H1 (cell line): ENCODE data around the gene FOXP4. TPM values are rescaled to one million over a fixed set of nuclear protein-coding genes. Genes with fewer than 3 reads are reported as not detected.

Experiments used
- CTCF ChIA-PET: fragments of 300-600 bp; sonication (Branson Sonifier 250); formaldehyde crosslinking; loops from one replicate; lab custom pipeline; 2021; ENCODE audit not compliant: partially characterized antibody; lab: Charles Lee
- POLR2A ChIA-PET: fragments of 300-600 bp; sonication (Branson Sonifier 250); formaldehyde crosslinking; loops from one replicate; lab custom pipeline; 2021; ENCODE audit warnings: inconsistent platforms; ENCODE audit not compliant: partially characterized antibody; lab: Charles Lee
- DNase-seq, 2 experiments: peaks; one replicate each; pipeline versions ENCODE4 v3.0.0 to v3.0.0-alpha.2; 2010 to 2022; ENCODE audit warnings: low spot score in 2 of 2, low read depth in 1 of 2, mixed read lengths in 1 of 2
- FAIRE-seq: peaks from 2 replicates; lab custom pipeline; 2011; peaks lifted over from hg19 to GRCh38; lab: Jason Lieb, UNC
- H2AFZ ChIP-seq: 2 replicates; pipeline ENCODE4 v1.8.1; 2012; ENCODE audit warnings: low read length, inconsistent platforms
- H2AK5ac ChIP-seq: 2 replicates; pipeline ENCODE4 v1.6.1; 2013; ENCODE audit warnings: low read depth, low read length
- H2BK120ac ChIP-seq: replicated peaks from 2 replicates; pipeline ENCODE3; 2013; ENCODE audit warnings: low read depth, low read length, inconsistent platforms
- H2BK12ac ChIP-seq: 2 replicates; pipeline ENCODE4 v1.6.1; 2013; ENCODE audit warnings: low read depth, low read length
- H2BK15ac ChIP-seq: 2 replicates; pipeline ENCODE4 v1.6.1; 2013; ENCODE audit warnings: low read length
- H2BK20ac ChIP-seq: 2 replicates; pipeline ENCODE4 v1.6.1; 2013; ENCODE audit warnings: low read length
- H2BK5ac ChIP-seq: 2 replicates; pipeline ENCODE4 v1.6.1; 2013; ENCODE audit warnings: low read depth, low read length
- H3K14ac ChIP-seq: 2 replicates; pipeline ENCODE4 v1.6.1; 2013; ENCODE audit warnings: inconsistent platforms; ENCODE audit not compliant: insufficient read length
- H3K18ac ChIP-seq: 2 replicates; pipeline ENCODE4 v1.6.1; 2013; ENCODE audit warnings: low read length; ENCODE audit errors: extremely low read depth
- H3K23ac ChIP-seq: 2 replicates; pipeline ENCODE4 v1.6.1; 2013; ENCODE audit warnings: inconsistent platforms; ENCODE audit not compliant: insufficient read length
- H3K23me2 ChIP-seq: 2 replicates; pipeline ENCODE4 v1.6.1; 2013; ENCODE audit warnings: low read depth, low read length
- H3K27ac ChIP-seq: 2 replicates; pipeline ENCODE4 v1.6.1; 2011; ENCODE audit warnings: low read depth, low read length, inconsistent platforms
- H3K27me3 ChIP-seq, 4 experiments: replicated peaks in 1 of 4; 1 replicate in 1 of 4; 2 replicates in 3 of 4; pipeline versions ENCODE4 v1.6.1 to v1.8.1; 2011 to 2013; ENCODE audit warnings: low read length in 3 of 4, mild to moderate bottlenecking in 3 of 4, inconsistent platforms in 2 of 4, mixed read lengths in 2 of 4, moderate library complexity in 1 of 4; ENCODE audit not compliant: control insufficient read depth in 3 of 4, insufficient read depth in 3 of 4; ENCODE audit errors: extremely low read depth in 1 of 4
- H3K36me3 ChIP-seq, 4 experiments: 2 replicates each; pipeline versions ENCODE4 v1.6.1 to v1.8.1; 2011 to 2013; ENCODE audit warnings: mild to moderate bottlenecking in 4 of 4, low read length in 3 of 4, moderate library complexity in 2 of 4, control low read depth in 1 of 4, inconsistent platforms in 1 of 4; ENCODE audit not compliant: insufficient read depth in 4 of 4, control insufficient read depth in 2 of 4
- H3K4ac ChIP-seq: replicated peaks from 2 replicates; pipeline ENCODE3; 2013; ENCODE audit warnings: low read length, low read depth, mixed read lengths, inconsistent platforms; ENCODE audit not compliant: insufficient read length
- H3K4me1 ChIP-seq, 4 experiments: replicated peaks in 1 of 4; 1 replicate in 1 of 4; 2 replicates in 3 of 4; pipeline versions ENCODE4 v1.6.1 to v1.8.1; 2011 to 2013; ENCODE audit warnings: low read length in 3 of 4, inconsistent platforms in 2 of 4, mixed read lengths in 1 of 4; ENCODE audit not compliant: insufficient read depth in 4 of 4, control insufficient read depth in 3 of 4
- H3K4me2 ChIP-seq, 2 experiments: 2 replicates each; pipeline versions ENCODE4 v1.6.1 to v1.8.1; 2011 to 2013; ENCODE audit warnings: low read depth in 2 of 2, low read length in 2 of 2, control low read depth in 1 of 2, inconsistent platforms in 1 of 2, mild to moderate bottlenecking in 1 of 2; ENCODE audit not compliant: insufficient read depth in 1 of 2
- H3K4me3 ChIP-seq, 4 experiments: fragments of 200-600, 300-600 bp in 1 of 4; sonication (generic), shearing (Covaris generic), sonication (Bioruptor Twin) in 1 of 4; 2 replicates each; pipeline versions ENCODE4 v1.5.1 to v1.8.1; 2011 to 2016; ENCODE audit warnings: low read length in 4 of 4, low read depth in 3 of 4, control low read depth in 2 of 4, inconsistent platforms in 2 of 4, mild to moderate bottlenecking in 2 of 4, mixed read lengths in 1 of 4, moderate library complexity in 1 of 4; ENCODE audit not compliant: insufficient read depth in 2 of 4; ENCODE audit errors: extremely low read depth in 1 of 4
- H3K56ac ChIP-seq: replicated peaks from 2 replicates; pipeline ENCODE3; 2013; ENCODE audit warnings: low read depth, mild to moderate bottlenecking, mixed read lengths, low read length, inconsistent platforms; ENCODE audit not compliant: insufficient read length
- H3K79me1 ChIP-seq: 2 replicates; pipeline ENCODE4 v1.6.1; 2013; ENCODE audit warnings: low read depth, low read length, control low read depth
- H3K79me2 ChIP-seq, 2 experiments: 2 replicates each; pipeline versions ENCODE4 v1.6.1 to v1.8.1; 2012 to 2013; ENCODE audit warnings: low read length in 2 of 2, mild to moderate bottlenecking in 2 of 2, inconsistent platforms in 1 of 2; ENCODE audit not compliant: insufficient read depth in 2 of 2, control insufficient read depth in 1 of 2
- H3K9ac ChIP-seq, 4 experiments: replicated peaks in 1 of 4; 1 replicate in 1 of 4; 2 replicates in 3 of 4; pipeline versions ENCODE4 v1.6.1 to v1.8.1; 2011 to 2013; ENCODE audit warnings: low read depth in 3 of 4, low read length in 3 of 4, control low read depth in 2 of 4, mild to moderate bottlenecking in 2 of 4, moderate library complexity in 2 of 4, inconsistent platforms in 1 of 4; ENCODE audit errors: extremely low read depth in 1 of 4
- H3K9me3 ChIP-seq, 2 experiments: 2 replicates each; pipeline versions ENCODE4 v1.6.1 to v1.8.1; 2012 to 2013; ENCODE audit warnings: mild to moderate bottlenecking in 2 of 2, moderate library complexity in 2 of 2, control low read depth in 1 of 2, inconsistent platforms in 1 of 2, low read depth in 1 of 2, low read length in 1 of 2, mixed read lengths in 1 of 2; ENCODE audit not compliant: insufficient read depth in 2 of 2
- H4K20me1 ChIP-seq, 2 experiments: replicated peaks in 1 of 2; 2 replicates each; pipeline versions ENCODE3 to v1.8.1; 2011 to 2013; ENCODE audit warnings: inconsistent platforms in 2 of 2, low read length in 2 of 2, mild to moderate bottlenecking in 1 of 2; ENCODE audit not compliant: insufficient read depth in 2 of 2, control insufficient read depth in 1 of 2
- H4K5ac ChIP-seq: 2 replicates; pipeline ENCODE4 v1.6.1; 2013; ENCODE audit warnings: low read length, low read depth, mixed read lengths, inconsistent platforms; ENCODE audit not compliant: insufficient read length
- H4K8ac ChIP-seq: 2 replicates; pipeline ENCODE4 v1.8.0; 2013; ENCODE audit warnings: mild to moderate bottlenecking, moderate library complexity, low read length, inconsistent platforms; ENCODE audit not compliant: insufficient read depth; ENCODE audit errors: extremely low read depth
- H4K91ac ChIP-seq: replicated peaks from 2 replicates; pipeline ENCODE3; 2013; ENCODE audit warnings: low read length, mixed read lengths, inconsistent platforms; ENCODE audit not compliant: insufficient read length
- CHD2 ChIP-seq: IDR thresholded peaks from 2 replicates; pipeline ENCODE4 v1.6.1; 2012; ENCODE audit warnings: low read length, improper control_type of control experiment
- POU5F1 ChIP-seq: IDR thresholded peaks from 2 replicates; pipeline ENCODE4 v1.6.1; 2011; ENCODE audit warnings: low read depth, mild to moderate bottlenecking, low read length, moderate library complexity
- SIRT6 ChIP-seq: IDR thresholded peaks from one replicate; pipeline ENCODE4 v1.7.1; 2012; ENCODE audit warnings: low read length, inconsistent platforms
- WGBS, 2 experiments: shearing (Covaris generic) in 1 of 2; methylation state at CpG; one replicate each; pipeline versions ENCODE4 v1.1.6 to v1.1.7; 2013 to 2015; ENCODE audit warnings: low lambda C conversion rate in 2 of 2, mixed read lengths in 2 of 2, inconsistent platforms in 1 of 2, low coverage in 1 of 2, missing lambda C conversion rate in 1 of 2; ENCODE audit not compliant: insufficient replicate concordance in 2 of 2, insufficient coverage in 1 of 2, insufficient read length in 1 of 2; ENCODE audit errors: extremely low coverage in 1 of 2, missing lambda C conversion rate in 1 of 2; 5-methylcytosine and 5-hydroxymethylcytosine counted together
- polyA plus RNA-seq, 7 experiments: library from polyadenylated mRNA; depleted of rRNA in 3 of 7; stranded (reverse) in 5 of 7; unstranded in 2 of 7; fragments of >200 nt in 5 of 7; fragments of 200-250 nt in 2 of 7; gene quantifications; 1 replicate in 5 of 7; 2 replicates in 1 of 7; 4 replicates in 1 of 7; pipeline versions ENCODE4 v1.2.1 to v1.2.3, GENCODE V29; 2011 to 2013; ENCODE audit warnings: missing spikeins in 2 of 7, mixed read lengths in 2 of 7
- total RNA-seq: library from RNA; stranded (reverse); fragmentation: NEBNext Ultra II Directional; extraction: Animal tissue kit (Norgen Biotek cat#: 25700); gene quantifications from 2 replicates; pipeline ENCODE4 v1.2.1, GENCODE V29; 2021

FOXP4 gene
- total and polyA plus RNA-seq, 2 of the 8 experiments (the other 6 are each of a cell fraction or from before 2014, with no cell fraction given), result 4.8 to 13.3 TPM

GRCh38 chr6:41615311-41615710 lies 69.1 kb downstream of the FOXP4 start:
- Histone ChIP-seq H2AFZ (no peak overlapping the region), H3K23me2 (no peaks in the 10 kb centered on the region), H4K20me1 (no peaks in the 10 kb centered on the region), H2BK5ac (no peak overlapping the region), H3K79me1 (no peaks in the 10 kb centered on the region), H3K4me1 (no peaks in the 10 kb centered on the region), H3K4me2 (no peak overlapping the region), H3K4me3 (no peak overlapping the region), H2BK120ac (no peak overlapping the region)
- TF ChIP-seq POU5F1, result no peak
- TF ChIP-seq CHD2, result no peak
- no peak for TF ChIP-seq SIRT6
- TF ChIP-seq, all 59 proteins: peak for 0
- H3K27ac ChIP-seq, result no peak overlapping the region
- no peaks in the 10 kb centered on the region for H3K36me3 ChIP-seq
- FAIRE-seq (no peak), DNase-seq (no peak)
- H3K9me3 ChIP-seq, result peaks cover 4 to 6% of the 10 kb centered on the region in 2 experiments; a peak in 3 of 4 replicates
- H2BK20ac ChIP-seq, result no peak overlapping the region
- CTCF ChIA-PET, result interaction anchor here (0.5 to 4.6 kb wide), 10 partner anchors 10 to 352 kb away, joined by 3 to 30 read pairs (median 4); no protein-coding TSS in a partner anchor
- H3K79me2 ChIP-seq, result no peaks in the 10 kb centered on the region
- H3K23ac ChIP-seq, result no peak overlapping the region
- H4K91ac ChIP-seq, result no peak overlapping the region
- no peak overlapping the region for H4K5ac ChIP-seq
- POLR2A ChIA-PET, result interaction anchor here (1.0 kb wide), 1 partner anchor 20 kb away, joined by 3 read pairs; no protein-coding TSS in a partner anchor
- H3K4ac ChIP-seq, result no peak overlapping the region
- H3K9ac ChIP-seq, result no peak overlapping the region
- no peak overlapping the region for H2AK5ac ChIP-seq
- H3K27me3 ChIP-seq, result no peaks in the 10 kb centered on the region
- no peak overlapping the region for H4K8ac ChIP-seq
- no peak overlapping the region for H3K18ac ChIP-seq
- no peak overlapping the region for H2BK12ac ChIP-seq
- no peak overlapping the region for H3K56ac ChIP-seq
- H3K14ac ChIP-seq, result no peak overlapping the region
- H2BK15ac ChIP-seq, result no peak overlapping the region
- 81% methylated on average over 7 of the region's 7 CpGs; no CpG with 5 or more reads in 1 of the 2 experiments for WGBS, 2 experiments
